ENCODE data around the gene USP46. TPM values are rescaled to one million over a fixed set of nuclear protein-coding genes. Genes with fewer than 3 reads are reported as not detected.

USP46 gene
- total RNA-seq, 1 donor from 2014 or later: 11.2 TPM

DNA sequence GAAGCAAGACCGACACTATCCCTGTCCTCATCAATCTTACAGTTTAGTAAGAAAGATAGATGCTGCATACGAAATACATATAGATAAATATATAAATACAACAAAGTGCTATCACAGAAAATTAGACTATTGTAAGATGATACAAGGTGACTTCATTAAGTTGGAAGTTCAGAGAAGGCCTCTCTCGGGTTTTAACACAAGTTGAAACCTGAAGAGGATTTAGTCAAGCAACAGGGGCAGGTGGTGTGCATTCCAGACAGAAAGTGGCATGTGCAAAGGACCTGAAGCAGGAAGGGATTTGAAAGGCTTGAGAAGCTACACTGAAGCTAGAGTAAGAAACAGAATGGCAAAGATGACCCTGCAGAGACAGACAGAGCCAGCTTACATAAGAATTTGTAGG is 36.5 kb downstream of the USP46 start:
- intact Hi-C loops (cut with micrococcal nuclease): no loop called here

DNA sequence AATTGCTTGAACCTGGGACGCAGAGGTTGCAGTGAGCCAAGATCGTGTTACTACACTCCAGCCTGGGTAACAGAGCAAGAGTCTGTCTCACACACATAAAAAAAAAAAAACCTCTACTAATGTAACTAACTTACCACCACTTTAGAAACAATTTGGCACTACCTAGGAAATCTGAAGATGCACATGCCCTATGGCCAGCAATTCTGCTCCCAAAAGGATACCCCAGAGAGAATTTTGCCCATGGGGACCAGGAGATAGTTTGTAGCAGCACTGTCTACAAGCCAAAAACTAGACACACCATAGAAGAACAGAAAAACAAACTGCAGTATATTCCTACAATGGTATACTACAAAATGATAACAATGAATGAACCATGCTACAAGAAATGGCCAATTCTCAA is 37.5 kb downstream of the USP46 start:
- intact Hi-C loops (cut with micrococcal nuclease): no loop called here

DNA sequence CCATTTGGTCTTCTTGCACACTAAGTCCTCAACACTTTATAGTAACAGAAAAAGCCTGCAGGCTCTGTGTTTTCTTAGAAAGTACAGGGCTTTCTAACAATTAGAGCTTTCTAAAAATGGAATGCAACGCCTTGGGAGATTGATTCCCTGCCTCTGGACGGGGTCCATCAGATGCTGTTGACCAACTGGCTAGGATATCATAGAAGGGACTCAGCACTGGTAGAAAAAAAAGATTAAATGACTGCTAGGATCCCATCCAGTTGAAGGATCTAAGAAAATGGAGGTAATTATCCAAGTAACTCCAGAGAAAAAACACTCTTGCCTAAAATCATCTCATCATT is 39.5 kb downstream of the USP46 start:
- intact Hi-C loops (cut with micrococcal nuclease): no loop called here

DNA sequence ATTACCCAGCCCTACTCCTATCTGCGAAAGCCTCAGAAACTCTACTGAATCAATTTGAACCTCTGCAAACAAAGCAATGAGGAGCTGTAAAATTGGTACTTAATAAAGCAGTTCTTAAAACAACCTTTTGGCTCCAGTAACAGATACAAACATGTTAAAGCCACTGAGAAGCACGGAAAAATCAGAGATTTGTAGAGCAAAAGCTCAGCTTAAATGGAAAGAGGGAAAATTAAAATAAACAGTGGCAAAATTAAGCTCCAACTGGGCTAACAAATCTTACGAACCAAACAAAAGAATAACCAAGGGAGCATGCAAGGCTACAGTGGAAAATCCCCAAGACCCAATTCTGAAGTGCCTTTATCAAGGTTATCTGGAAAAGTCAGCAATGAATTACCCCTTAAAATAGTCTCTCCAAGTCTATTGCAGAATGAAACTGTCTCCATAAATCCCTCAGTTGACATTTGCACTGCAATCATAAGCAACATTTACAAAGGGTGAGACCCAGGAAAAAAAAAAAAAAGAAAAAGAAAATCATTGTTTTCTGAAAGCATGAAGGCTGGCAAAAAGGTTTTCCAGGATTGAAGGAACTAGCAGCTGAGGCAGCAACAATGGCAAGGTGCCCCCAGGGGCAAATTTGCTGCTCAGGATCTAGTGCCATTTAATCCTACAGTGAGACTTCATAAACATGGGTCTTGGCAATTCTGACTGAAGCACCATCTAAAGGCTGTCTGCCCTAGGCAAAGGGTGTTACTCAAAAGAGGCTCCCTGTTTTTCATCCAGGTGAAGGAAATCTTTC is 40.1 kb downstream of the USP46 start:
- intact Hi-C loops (cut with micrococcal nuclease): no loop called here

DNA sequence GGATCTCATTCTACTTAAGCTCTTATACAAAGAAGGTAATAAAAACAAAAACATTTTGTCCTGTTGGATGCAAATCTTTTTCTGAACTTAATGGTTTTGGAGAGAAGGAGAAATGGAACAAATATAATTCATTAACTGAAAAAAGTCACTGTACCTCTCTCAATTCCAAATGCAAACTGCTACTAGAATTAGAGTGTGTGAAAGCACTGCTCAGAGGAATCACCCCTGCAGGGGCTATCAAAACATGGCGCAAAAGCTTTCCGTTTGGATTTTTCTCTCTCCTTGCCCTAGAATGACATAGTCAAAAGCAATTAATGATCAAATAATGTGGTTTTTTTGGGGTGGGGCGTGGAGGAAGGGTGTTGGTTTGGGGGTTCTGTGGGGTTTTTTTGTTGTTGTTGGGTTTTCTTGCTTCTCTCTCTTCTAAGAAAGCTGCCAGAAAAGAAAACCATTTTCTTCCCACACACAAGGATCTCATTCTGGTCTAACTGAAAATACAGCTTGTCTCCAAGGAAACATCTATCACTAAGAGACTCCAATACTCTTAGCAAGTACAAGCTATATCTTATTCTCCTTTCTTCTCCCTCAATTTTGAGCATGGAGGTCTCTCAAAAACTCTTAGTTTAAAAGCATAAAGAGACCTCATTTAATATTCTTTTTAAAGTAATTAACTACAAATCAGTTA is 41.6 kb downstream of the USP46 start:
- intact Hi-C loops (cut with micrococcal nuclease): loop anchor here (2.0 kb wide), 1 partner anchor 41 kb away; the partner anchor contains the start of gene USP46

DNA sequence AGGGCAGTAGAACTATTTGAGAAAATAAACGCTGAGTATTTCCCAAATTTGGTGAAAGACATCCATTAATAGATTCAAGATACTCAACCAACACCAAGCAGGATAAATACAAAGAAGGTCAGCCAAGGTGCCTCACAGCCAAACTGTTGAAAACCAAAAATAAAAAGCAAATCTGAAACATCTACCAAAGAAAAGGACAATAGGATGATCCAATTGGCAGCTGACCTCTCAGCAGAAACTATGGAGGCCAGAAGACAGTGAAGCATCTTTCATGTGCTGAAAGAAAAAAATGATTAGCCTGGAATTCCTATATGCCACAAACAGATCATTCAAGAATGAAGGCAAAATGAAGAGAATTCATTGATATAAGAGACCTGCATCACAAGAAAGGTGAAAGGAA is 44.9 kb downstream of the USP46 start:
- intact Hi-C loops (cut with micrococcal nuclease): no loop called here

DNA sequence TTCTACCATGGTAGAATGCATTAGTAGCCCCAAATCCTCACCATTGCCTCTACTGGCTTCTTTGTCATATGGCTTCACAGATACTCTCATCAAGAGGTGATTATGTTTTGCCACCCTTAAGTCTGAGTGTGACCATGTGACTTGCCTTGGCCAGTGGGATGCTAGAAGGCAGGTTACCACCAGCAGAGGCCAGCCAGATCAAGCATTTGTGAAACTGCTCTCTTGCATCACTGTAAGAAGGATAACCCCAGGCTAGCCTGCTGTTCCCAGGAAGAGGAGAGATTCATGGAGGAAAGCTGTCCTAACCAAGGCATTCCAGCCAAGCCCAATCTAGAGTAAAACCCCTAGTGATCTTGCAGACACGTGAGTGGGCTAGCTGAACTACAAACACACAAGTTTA is 46.8 kb downstream of the USP46 start:
- intact Hi-C loops (cut with micrococcal nuclease): no loop called here

DNA sequence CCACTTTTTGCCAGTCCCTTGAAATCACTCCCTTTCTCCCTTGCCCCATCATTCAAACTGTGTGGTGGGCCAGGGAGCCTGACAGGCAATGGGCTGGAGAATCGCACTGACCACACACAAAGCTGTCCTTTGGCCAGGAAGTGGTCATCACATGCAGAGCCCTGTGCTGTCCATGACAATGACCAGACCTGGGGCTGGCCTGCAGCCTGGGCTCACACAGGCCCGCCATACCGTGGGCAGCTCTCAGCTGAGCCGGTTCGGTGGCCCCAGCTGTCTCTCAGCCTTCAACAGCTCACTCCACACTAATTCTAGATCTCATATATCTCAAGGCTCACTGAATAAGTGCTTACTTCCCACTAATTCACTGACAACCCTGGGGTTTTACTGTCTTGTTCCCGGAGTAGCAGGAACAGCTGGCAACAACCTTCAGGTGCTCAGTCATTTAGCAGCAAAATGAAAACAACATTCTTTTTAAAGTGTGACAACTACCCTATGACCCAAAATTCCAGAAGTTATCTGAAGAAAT is 48.0 kb downstream of the USP46 start:
- intact Hi-C loops (cut with micrococcal nuclease): no loop called here

DNA sequence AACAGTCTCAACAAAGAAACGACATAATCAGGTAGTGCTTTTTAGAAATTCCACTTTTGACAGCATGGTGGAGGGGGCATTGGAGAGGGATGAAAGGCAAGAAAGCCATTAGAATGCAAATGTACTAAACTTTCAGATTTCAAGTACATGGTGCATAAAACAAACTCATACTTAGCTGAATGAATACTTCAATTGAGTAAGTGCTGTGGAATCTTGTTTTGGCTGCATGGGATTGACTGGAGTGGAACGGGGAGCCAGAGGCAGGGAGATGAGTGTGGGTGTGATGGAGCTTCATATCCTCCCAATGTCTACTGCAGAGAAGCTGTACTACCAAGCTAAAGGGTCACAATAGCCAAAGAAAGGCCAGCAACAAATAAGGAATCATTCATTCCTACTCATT is 52.4 kb downstream of the USP46 start:
- intact Hi-C loops (cut with micrococcal nuclease): no loop called here

DNA sequence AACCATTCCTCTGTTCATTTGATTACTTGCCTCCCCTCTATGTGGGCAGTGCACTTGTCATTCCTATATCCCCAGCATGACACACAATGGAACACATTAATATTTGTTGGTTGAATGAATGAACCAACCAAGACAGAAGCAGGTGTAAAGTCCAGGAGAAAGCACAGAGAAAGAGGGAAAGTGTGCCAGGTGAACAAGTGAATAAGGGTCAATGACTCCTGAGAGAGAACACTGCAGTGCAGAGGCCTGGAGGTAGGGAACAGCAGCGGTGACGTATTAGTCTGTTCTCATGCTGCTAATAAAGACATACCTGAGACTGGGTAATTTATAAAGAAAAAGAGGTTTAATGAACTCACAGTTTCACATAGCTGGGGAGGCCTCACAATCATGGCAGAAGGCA is 53.1 kb downstream of the USP46 start:
- intact Hi-C loops (cut with micrococcal nuclease): no loop called here

DNA sequence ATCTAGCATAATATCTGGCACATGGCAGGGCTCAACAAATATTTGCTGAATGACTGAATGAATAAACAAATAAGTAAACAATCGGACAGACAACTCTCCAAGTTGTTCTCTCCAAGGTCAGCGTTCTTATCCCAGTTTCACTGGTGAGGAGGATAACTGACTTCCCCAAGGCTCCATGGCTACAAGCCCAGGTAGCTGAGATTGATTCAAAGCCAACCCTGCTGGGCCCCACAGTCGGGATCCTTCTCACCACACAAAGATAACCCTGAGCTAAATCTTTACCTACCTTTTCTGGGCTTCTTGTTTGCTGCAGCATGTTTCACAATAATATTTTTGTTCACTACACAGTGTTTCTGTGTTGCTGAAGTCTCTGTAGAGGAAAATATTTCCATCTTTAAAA is 54.9 kb downstream of the USP46 start:
- intact Hi-C loops (cut with micrococcal nuclease): no loop called here

DNA sequence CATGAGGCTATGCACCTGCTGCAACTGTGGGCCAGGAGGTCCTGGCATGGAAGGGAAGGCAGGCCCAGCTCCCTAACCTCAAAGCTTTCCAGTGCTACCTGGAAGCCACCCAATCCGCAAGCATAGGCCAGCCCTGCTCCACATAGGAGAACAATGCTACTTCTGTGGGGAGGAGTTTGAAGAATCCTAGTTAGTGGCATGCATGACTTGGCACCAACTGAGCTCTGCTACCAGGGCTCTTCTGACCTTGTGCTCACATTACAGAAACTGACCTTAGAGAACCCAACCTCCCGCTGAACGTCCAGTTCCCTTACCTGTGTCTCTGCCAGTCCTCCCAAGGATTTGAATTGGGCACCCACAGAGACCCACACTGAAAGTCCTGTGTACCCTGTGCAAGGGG is 58.8 kb downstream of the USP46 start:
- intact Hi-C loops (cut with micrococcal nuclease): no loop called here

DNA sequence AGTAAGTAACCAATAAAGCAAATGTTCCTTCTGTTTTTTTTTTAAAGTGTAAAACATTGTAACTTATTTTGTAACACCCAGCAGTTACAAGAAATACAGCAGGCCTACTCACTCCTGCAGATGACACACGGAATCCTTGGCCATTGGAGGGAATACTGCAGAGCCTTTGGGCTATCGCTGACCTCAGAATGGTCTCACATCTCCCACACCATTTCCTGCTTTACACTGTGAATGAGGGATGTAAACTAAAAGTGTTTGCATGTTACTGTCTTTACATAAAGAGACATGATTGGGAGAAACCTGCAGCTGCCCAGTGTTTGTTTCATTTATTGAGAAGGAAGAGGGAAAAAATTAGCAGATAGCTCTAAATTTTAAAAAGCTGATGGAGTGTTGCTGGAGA is 64.1 kb downstream of the USP46 start:
- intact Hi-C loops (cut with micrococcal nuclease): no loop called here

DNA sequence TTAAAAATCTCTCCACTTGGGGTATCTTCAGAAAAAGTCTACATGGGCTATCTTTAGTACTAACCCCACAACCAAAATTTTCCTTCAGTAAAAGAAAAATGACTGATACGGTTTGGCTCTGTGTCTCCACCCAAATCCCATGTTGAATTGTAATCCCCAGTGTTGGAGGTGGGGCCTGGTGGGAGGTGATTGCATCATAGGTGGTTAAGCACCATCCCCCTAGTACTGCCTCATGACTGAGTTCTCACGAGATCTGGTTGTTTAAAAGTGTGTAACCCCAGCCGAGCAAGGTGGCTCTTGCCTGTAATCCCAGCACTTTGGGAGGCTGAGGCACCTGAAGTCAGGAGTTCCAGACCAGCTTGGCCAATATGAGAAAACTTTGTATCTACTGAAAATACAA is 66.8 kb downstream of the USP46 start:
- intact Hi-C loops (cut with micrococcal nuclease): no loop called here

DNA sequence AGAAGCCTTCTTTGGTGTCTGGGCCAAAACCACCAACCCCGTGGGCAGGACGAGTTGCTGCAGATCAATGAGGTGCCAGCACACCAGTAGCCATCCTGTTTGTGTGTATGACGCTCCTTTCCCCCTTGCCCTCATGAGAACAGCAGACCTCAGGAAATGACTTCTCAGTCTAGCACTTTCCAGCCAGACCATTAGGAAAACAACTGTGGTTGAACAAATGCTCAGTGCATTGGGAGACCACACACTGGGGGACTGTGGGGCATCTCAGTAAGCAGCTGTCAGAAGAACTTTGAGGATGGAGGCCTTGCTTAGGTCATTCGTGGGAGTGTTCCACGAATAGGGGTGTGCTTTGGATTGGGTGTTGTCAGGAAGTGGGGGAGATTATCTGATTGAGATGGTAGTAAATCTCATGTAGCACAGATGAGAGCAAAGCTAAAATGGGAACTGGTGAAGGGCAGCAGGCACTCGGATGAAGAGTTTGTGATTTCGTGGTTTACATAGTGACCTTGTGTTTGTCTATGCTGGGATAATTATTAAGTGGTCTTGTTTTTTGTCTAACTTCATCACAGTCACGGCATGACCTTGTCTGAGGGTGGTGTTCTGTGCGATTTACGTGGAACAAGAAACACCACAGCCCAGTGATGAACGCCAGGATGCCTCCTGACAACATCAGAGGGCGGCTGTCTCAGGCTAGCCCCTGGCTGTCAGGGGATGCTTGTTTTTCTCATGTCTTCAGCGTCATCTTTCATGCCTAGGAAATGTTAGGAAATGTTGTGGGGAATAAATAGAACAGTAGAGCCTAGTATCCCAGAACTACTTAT is 70.1 kb downstream of the USP46 start:
- intact Hi-C loops (cut with micrococcal nuclease): loop anchor here (2.0 to 5.0 kb wide), 4 partner anchors 72 to 394 kb away; partner anchors contain the start of gene RASL11B

DNA sequence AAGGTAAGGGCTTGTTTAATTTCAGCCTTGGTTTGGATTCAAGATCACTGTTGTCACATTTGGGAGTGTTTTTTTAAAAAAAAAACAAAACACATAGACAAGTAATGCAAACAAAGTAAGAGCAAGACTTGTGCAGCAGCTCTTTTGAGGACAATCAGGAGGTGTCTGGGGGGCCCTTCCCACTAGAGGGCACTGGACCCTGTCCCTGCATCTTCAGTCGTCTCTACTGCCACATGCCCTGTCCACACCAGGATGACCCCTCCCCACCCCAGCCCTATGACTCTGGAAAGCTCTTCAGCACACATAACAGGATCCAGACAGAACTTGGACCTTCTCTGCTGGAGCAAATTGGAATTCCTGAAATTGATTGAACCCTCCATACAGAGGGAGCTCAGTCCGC is 71.0 kb downstream of the USP46 start:
- intact Hi-C loops (cut with micrococcal nuclease): loop anchor here (2.0 to 5.0 kb wide), 4 partner anchors 73 to 395 kb away; partner anchors contain the start of gene RASL11B

DNA sequence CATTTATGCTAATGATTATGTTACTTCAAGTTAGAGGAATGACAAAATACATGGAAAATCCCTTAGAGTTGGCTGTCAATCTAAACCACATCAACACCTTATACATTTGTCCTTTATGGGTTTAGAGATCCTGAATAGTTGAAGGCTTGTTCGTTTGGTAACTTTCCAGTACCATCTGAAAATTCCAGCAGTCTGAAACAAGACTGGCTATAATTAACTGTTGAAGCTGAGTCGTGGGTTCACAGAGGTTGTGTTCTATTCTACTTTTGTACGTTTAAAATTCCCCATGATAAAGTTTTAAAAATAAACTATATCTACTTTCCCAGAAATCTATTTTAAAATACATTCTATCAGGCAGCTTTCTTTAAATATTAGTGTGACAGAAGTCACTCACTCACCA is 73.0 kb downstream of the USP46 start:
- intact Hi-C loops (cut with micrococcal nuclease): loop anchor here (5.0 kb wide), 2 partner anchors 126 to 276 kb away; partner anchors contain the start of gene RASL11B

DNA sequence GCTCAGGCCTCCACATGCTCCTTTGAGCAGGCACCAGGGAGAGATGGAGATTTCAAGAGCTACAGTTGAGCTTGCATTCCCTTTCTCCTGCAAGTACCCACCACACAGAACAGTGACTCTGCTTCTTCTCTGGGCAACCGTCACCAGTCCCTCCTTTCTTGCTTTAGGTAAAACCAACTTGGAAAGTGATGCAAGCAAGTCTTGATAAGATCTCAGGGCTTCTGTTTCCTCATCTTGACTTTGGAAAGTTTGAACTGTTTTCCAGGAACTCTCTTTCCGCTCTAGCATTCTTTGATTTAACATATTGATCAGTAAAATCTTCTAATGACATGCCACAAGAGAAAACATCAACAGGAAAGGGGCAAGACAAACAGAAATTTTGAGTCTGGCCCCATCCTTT is 73.7 kb downstream of the USP46 start:
- intact Hi-C loops (cut with micrococcal nuclease): loop anchor here (5.0 kb wide), 2 partner anchors 127 to 277 kb away; partner anchors contain the start of gene RASL11B

DNA sequence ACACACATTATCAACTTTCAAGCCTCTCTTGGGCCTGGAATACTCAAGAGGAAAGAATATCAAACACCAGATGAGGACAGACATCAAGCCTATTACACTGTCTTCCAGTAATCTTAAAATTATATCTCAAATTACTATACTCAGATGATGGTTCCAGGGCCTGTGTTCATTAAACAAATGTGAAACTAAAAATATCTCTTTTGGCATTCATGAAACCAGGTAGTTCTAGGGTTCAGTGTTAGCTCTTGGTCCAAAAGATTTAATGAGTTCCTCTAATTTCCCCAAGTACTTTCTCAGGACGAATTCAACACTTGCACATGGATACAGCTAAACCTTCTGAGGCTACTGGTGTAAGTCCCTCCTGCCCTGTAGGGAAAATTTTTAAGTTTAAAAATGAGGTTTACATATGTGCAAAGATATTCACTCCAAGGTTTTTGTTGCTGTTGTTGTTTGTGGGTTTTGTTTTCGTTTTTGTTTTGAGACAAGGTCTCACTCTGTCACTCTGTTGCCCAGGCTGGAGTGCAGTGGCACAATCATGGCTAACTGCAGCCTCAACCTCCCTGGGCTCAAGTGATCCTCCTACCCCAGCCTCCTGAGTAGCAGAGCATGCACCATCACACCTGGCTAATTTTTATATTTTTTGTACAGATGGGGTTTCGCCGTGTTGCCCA is 79.4 kb downstream of the USP46 start:
- intact Hi-C loops (cut with micrococcal nuclease): no loop called here

DNA sequence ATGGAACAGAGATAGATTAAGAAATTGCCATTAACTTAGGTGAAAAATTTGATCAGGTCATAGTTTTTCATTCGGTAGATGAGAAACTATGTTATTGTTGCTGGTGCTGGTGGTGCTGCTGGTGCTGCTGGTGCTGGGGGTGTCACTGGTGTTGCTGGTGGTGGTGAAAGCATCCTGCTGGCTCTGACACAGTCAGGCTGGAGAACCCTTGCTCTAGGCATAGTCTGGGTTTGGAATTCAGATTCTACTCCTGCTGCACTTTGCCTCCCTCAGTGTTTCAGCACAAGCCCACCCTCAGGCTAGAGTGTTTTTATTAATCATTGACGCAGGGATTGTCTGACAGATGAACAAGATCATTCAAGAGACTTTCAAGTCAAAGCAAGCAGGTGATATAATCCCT is 80.2 kb downstream of the USP46 start:
- intact Hi-C loops (cut with micrococcal nuclease): no loop called here

DNA sequence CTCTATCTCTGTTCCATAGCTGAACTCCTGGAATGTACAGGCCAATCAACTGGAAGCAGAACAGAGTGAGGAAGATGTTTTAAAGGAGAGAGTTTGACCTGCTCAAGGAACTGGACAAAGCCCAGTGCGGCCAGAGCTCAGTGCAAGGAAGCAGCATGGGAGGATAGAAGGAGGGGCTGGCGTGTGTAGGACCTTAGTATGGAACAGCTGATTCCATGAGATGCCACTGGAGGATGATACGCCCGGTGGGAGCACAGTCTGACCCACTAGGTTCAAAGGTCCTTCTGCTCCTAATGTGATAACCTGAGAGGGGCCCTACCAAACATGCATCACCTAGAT is 81.5 kb downstream of the USP46 start:
- intact Hi-C loops (cut with micrococcal nuclease): no loop called here

Data from T-helper 1 cell treated with Interleukin-12 subunit alpha and Interleukin-12 subunit beta and Interleukin-4 antibody, amounts not matched to agents 30 ng/mL and 1 ng/mL, for 36 hours (primary cell).